Putamen (tissue), 1 donor: Measurements from ENCODE around the gene DCHS1.

ENCODE experiments used
- DNase-seq: peaks from one replicate; pipeline ENCODE4 v3.0.0-alpha.2; 2016; ENCODE audit warnings: low spot score

Gene DCHS1

GRCh38 chr11:6646918-6647679 lies 8.5 kb downstream of the DCHS1 start:
- DNase-seq = no peak

GRCh38 chr11:6646576-6646917 lies 9.1 kb downstream of the DCHS1 start:
- DNase-seq = no peak

- no peak for DNase-seq
Measured at GRCh38 chr11:6646071-6646470, 9.5 kb downstream of the DCHS1 start.

GRCh38 chr11:6642957-6643356 lies 12.7 kb downstream of the DCHS1 start:
- DNase-seq = no peak

- peak; percentile 70 for DNase-seq
Measured at GRCh38 chr11:6640985-6641701, 14.5 kb downstream of the DCHS1 start.

GRCh38 chr11:6640036-6640984 lies 15.3 kb downstream of the DCHS1 start:
- DNase-seq = no peak

GRCh38 chr11:6638429-6638828 lies 17.2 kb downstream of the DCHS1 start:
- DNase-seq = no peak

GRCh38 chr11:6637871-6638270 lies 17.7 kb downstream of the DCHS1 start:
- no peak for DNase-seq

GRCh38 chr11:6636480-6636879 lies 19.1 kb downstream of the DCHS1 start:
- DNase-seq = no peak

- peak; percentile 54 for DNase-seq
Measured at GRCh38 chr11:6635082-6635932, 20.3 kb downstream of the DCHS1 start.

- DNase-seq = no peak
Measured at GRCh38 chr11:6634534-6634933, 21.1 kb downstream of the DCHS1 start.

- no peak for DNase-seq
Measured at GRCh38 chr11:6633422-6634408, 21.9 kb downstream of the DCHS1 start.

GRCh38 chr11:6632116-6633073 lies 23.2 kb downstream of the DCHS1 start:
- no peak for DNase-seq

GRCh38 chr11:6631361-6631890 lies 24.2 kb downstream of the DCHS1 start:
- no peak for DNase-seq

- no peak for DNase-seq
Measured at GRCh38 chr11:6630632-6631291, 24.8 kb downstream of the DCHS1 start.

- no peak for DNase-seq
Measured at GRCh38 chr11:6629892-6630631, 25.5 kb downstream of the DCHS1 start.

- DNase-seq = no peak
Measured at GRCh38 chr11:6629573-6629891, 26.1 kb downstream of the DCHS1 start.

- DNase-seq = no peak
Measured at GRCh38 chr11:6628526-6628925, 27.1 kb downstream of the DCHS1 start.
